Stimulated activated CD8-positive, alpha-beta memory T cell treated with anti-CD3 and anti-CD28 coated beads, Interleukin-7, amount 100 ng/mL, for 24 hours (primary cell): ENCODE data around the gene ADK.
"Not testable (repeated sequence)": the region's sequence is repeated elsewhere in the genome, so short reads cannot be mapped to it uniquely, and the experiment has no call there.

Experiments used
- DNase-seq: peaks from one replicate; pipeline ENCODE4 v3.0.0-alpha.2; 2020; ENCODE audit warnings: low read depth

ADK gene

GRCh38 chr10:74490551-74490950 is 339.5 kb downstream of the ADK start:
- DNase-seq = no peak

GRCh38 chr10:74491014-74491413 is 340.0 kb downstream of the ADK start:
- no peak for DNase-seq

DNA sequence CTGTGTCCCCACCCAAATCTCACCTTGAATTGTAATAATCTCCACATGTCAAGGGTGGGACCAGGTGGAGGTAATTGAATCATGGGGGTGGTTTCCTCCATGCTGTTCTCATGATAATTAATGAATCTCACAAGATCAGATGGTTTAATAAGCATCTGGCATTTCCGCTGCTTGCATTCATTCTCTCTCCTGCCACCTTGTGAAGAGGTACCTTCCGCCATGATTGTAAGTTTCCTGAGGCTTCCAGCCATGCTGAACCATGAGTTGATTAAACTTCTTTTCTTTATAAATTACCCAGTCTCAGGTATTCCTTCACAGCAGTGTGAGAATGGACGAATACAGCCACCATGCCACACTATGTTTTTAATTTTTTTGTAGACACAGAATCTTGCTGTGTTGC is 345.3 kb downstream of the ADK start:
- not testable (repeated sequence) for DNase-seq

GRCh38 chr10:74498664-74499063 is 347.6 kb downstream of the ADK start:
- not testable (repeated sequence) for DNase-seq

GRCh38 chr10:74500026-74500704 is 349.1 kb downstream of the ADK start:
- DNase-seq = no peak

DNA sequence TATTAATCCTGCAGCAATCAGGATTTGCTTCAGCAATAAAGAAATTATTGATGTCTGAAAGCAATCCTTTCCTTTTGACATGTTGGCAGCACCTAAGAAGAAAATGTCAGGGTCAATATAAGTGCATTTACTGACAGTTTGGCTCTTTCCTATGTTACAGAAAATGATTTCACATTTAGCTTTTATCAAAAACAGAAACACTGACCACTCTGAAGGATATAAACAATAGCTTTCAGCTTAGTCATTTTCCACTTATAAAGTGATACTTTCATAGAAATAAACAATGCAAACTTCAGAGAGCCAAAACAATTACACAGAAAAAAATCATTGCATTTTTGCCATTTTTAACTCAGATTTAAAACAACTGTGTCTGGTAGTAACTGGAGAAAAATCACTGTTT is 349.8 kb downstream of the ADK start:
- DNase-seq = no peak

DNA sequence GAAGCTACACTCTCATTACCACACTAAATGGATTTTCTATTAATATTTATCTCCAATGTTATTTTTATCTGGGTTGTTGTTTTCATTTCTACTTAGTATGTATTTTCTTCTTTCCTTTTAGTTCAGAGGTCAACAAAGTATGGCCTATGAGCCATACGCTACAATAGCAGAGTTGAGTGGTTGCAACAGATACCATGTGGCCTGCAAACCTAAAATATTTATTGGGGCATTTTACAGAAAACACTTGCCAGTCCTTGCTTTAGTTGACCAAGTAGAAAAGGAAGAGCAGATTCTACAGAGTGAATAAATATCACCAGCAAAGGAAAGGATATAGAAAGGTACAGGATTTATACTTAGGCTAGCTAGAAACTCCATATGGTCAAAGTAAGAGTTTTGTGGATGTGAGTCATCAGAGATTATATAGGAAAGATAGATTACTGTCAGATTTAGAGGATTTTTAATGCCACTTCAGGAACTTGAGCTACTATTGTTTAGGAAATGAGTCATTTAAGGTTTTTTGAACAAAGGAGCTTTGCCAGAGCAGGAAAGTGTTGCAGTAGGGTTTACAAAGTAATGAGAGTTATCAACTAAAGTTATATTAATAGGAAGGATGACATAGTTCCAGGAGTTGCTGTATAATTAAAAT is 352.1 kb downstream of the ADK start:
- DNase-seq = no peak

DNA sequence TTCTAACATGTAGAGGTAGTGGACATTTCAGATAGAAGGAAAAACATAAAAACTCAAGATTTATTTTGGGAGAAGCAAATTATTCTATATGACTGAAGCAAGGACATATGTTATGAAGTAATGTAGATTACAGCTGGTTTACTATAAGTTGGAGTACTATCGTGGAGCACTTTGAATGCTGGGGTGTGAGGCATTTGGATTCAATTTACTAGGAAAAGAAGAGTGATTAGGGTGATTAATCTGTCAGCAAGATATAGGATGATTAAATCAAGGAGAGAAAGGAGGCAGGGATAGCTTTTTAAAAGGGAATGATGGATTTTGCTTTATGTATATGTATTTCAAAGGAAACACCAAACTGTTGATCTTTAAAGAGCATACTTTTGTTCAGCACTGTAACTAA is 356.9 kb downstream of the ADK start:
- DNase-seq = no peak

DNA sequence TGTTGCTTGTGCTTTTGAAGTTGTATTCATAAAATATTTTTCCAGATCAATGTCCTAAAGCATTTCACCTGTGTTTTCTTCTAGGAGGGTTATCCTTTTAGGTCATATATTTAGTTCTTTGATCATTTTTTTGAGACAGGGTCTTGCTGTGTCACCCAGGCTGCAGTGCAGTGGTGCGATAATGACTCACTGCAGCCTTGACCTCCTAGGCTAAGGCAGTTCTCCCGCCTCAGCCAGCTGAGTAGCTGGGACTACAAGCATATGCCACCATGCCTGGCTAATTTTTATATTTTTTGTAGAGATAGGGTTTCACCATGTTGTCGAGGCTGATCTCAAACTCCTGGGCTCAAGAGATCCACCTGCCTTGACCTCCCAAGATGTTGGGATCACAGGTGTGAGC is 359.6 kb downstream of the ADK start:
- no peak for DNase-seq

GRCh38 chr10:74511051-74511450 is 360.0 kb downstream of the ADK start:
- no peak for DNase-seq

DNA sequence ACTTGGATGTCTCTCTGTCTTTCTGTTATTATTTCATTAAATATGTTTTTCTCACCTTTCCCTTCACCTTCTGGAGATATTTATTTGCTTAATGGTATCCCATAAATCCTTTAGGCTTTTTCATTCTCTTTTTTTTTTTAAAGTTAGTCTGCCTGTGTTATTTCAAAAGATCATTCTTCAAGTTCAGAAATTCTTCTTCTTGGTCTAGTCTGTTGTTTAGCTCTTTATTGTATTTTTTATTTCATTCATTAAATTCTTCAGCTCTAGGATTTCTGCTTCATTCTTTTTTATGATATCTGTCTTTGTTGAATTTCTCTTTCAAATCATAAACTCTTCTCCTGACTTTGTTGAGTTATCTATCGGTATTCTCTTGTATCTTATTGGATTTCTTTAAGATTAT is 363.3 kb downstream of the ADK start:
- DNase-seq = no peak

DNA sequence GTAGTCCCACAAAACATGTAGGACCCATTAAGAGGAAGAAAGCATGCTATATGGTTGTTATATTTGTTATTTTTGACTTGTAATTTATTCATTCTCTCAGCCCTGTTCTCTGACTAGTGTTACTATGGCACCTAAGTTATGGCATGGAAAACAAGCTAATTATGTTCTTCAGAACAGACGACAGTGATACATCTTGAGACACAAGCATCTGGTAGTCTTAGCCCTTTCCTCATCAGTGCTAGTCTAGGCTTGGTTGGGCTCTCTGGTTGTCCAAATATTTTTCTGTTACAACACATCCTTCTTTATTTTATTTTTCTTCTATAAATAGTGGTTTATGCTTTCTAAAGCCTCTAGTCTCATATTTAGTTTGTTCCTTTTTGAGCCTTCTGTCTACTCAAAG is 367.0 kb downstream of the ADK start:
- DNase-seq = no peak

GRCh38 chr10:74521526-74521925 is 370.5 kb downstream of the ADK start:
- no peak for DNase-seq

GRCh38 chr10:74523199-74523598 is 372.2 kb downstream of the ADK start:
- DNase-seq = no peak

DNA sequence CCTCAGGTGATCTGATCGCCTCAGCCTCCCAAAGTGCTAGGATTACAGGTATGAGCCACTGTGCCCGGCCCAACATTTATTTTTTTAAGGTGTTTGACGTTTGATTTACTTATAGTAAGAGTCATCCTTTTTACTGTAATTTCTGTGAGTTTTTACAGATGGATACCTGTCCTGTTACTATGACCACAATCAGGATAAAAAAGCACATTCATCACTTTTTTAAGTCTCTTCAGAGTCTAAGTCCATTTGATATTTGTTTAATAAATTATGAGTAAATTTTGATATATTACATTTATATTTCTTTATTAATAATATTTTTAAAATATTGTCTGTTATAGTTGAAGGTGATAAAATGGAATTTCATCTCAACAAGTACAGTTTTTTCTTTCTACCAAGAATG is 374.9 kb downstream of the ADK start:
- DNase-seq = no peak

DNA sequence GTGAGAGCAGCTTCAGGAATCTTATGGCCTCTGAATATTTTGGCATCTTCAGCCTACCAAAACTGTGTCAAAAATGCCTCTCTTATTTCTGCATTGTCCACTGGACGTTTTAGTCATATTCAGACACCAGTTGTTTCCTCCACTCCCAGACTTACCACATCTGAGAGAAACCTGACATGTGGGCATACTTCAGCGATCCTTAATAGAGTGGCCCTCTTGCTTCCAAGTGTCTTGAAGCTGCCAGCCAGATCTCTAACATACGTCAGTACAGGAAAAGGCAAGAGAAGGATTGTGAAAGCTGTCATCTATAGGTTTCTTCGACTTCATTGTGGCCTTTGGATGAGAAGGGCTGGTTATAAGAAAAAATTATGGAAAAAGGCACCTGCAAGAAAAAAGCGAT is 376.6 kb downstream of the ADK start:
- DNase-seq = not testable (repeated sequence)

- DNase-seq = no peak
Observed at GRCh38 chr10:74529205-74529604, 378.2 kb downstream of the ADK start.

DNA sequence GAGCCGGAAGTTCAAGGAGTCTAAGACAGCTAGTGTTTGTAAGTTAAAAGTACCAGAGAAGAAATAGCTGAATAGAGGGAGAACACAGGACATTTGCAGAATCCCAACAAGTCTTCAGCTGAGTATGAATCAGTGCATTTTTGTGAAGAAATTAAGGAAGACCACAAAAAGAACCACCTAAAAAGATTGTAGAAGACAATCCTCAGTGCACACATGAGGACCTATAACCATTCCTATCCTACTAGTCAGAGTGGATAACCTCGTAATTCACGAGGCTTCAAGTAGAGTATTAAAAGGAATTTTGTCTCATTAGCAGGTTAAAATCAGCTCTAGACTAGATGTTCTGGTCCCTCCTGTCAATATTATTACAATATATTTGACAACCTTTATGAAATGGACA is 380.0 kb downstream of the ADK start:
- DNase-seq = no peak

GRCh38 chr10:74539317-74539716 is 388.3 kb downstream of the ADK start:
- no peak for DNase-seq

DNA sequence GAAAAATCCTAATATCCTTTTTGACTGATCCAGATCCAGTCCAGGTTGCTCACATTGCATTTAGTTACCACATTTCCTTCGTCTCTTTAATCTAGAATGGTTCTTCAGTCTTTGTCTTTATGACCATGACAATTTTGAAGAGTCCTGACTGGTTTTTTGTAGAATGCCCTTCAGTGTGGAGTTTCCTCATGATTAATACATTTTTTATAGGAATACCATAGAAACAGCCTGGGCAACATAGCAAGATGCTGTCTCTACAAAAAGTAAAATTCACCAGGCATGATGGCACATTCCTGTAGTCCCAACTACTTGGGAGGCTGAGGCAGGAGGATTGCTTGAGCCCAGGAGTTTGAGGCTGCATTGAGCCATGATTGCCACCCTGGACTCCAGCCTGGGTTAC is 390.4 kb downstream of the ADK start:
- no peak for DNase-seq

- no peak for DNase-seq
Observed at GRCh38 chr10:74542077-74542476, 391.1 kb downstream of the ADK start.

- DNase-seq = no peak
Observed at GRCh38 chr10:74543276-74543675, 392.3 kb downstream of the ADK start.

GRCh38 chr10:74544106-74544505 is 393.1 kb downstream of the ADK start:
- no peak for DNase-seq

DNA sequence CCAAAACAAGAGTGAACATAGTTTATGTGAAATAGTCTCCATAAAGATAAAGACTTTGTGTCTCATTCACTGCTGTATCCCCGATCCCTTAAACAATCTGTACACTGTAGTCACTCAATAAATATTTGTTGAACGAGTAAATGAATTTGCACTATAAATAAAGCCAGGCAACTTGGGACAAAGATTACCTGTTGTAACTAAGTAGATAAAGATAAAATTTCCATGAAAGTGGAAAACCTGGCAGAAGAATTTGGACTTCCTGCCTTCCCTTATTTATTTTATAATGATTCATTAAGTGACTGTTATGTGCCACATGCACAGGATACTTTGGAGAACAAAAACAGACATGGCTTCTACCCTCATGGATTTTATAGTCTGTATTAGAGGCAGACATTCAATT is 397.7 kb downstream of the ADK start:
- DNase-seq = no peak
